PC-3 (cell line): Measurements from ENCODE around the gene USP21. TPM values are rescaled to one million over a fixed set of nuclear protein-coding genes. Genes with fewer than 3 reads are reported as not detected.

ENCODE experiments used
- ATAC-seq: fragments of 200-7000 bp; cut with Tn5 transposase; 2 replicates; pipeline ENCODE4 v1.9.1; 2020; ENCODE audit warnings: mild to moderate bottlenecking, moderate library complexity
- BruUV-seq: library from RNA; stranded (reverse); fragments of 400-500 nt; replicated peaks from 2 replicates; lab custom pipeline; 2021; lab: Mats Ljungman, UMichigan
- CTCF ChIA-PET: fragments of 300-600 bp; sonication (Branson Sonifier 250); formaldehyde crosslinking; loops from one replicate; lab custom pipeline; 2022; ENCODE audit warnings: antibody characterized with exemption; lab: Charles Lee
- POLR2A ChIA-PET: fragments of 300-600 bp; sonication (Branson Sonifier 250); formaldehyde crosslinking; loops from one replicate; lab custom pipeline; 2022; ENCODE audit warnings: antibody characterized with exemption; ENCODE audit not compliant: unreplicated experiment; lab: Charles Lee
- DNase-seq: peaks from one replicate; pipeline ENCODE4 v3.0.0-alpha.2; 2015
- H2AFZ ChIP-seq: fragments of 300-600 bp; sonication (generic); 2 replicates; pipeline ENCODE4 v1.6.0; 2016; ENCODE audit warnings: antibody characterized with exemption, low read length
- H3F3A ChIP-seq: fragments of 300-600 bp; sonication (generic); one replicate; pipeline ENCODE4 v1.6.0; 2017; ENCODE audit warnings: antibody characterized with exemption, low read length, control low read depth, mild to moderate bottlenecking; ENCODE audit not compliant: unreplicated experiment
- H3K27ac ChIP-seq: fragments of 300-600 bp; sonication (generic); 2 replicates; pipeline ENCODE4 v1.5.1; 2016; ENCODE audit warnings: mild to moderate bottlenecking, low read length
- H3K27me3 ChIP-seq: fragments of 300-600 bp; sonication (generic); 2 replicates; pipeline ENCODE4 v1.6.1; 2016; ENCODE audit warnings: low read length, mixed read lengths
- H3K36me3 ChIP-seq: fragments of 300-600 bp; sonication (generic); 2 replicates; pipeline ENCODE4 v1.6.1; 2016; ENCODE audit warnings: low read depth, mixed run types, low read length, mixed read lengths
- H3K4me1 ChIP-seq: fragments of 300-600 bp; sonication (generic); 2 replicates; pipeline ENCODE4 v1.5.1; 2016; ENCODE audit warnings: low read length; ENCODE audit not compliant: insufficient read depth
- H3K4me2 ChIP-seq: fragments of 300-600 bp; sonication (generic); 2 replicates; pipeline ENCODE4 v1.6.0; 2016; ENCODE audit warnings: low read length
- H3K4me3 ChIP-seq: fragments of 300-600 bp; sonication (generic); 2 replicates; pipeline ENCODE4 v1.5.1; 2016; ENCODE audit warnings: mild to moderate bottlenecking, low read length, mixed read lengths
- H3K79me2 ChIP-seq: fragments of 300-600 bp; sonication (generic); 2 replicates; pipeline ENCODE4 v1.6.1; 2017; ENCODE audit warnings: low read length, mixed read lengths
- H3K9ac ChIP-seq: fragments of 300-600 bp; sonication (generic); 2 replicates; pipeline ENCODE4 v1.6.0; 2016; ENCODE audit warnings: mild to moderate bottlenecking, low read length
- H3K9me2 ChIP-seq: fragments of 300-600 bp; sonication (generic); replicated peaks from 2 replicates; pipeline ENCODE4 v1.6.1; 2016; ENCODE audit warnings: mixed run types, low read length, mixed read lengths
- H3K9me3 ChIP-seq: fragments of 300-600 bp; sonication (generic); 2 replicates; pipeline ENCODE4 v1.6.1; 2016; ENCODE audit warnings: low read length, mixed read lengths
- H4K20me1 ChIP-seq: fragments of 300-600 bp; sonication (generic); 2 replicates; pipeline ENCODE4 v1.6.1; 2016; ENCODE audit warnings: low read length, mixed read lengths
- CTCF ChIP-seq: fragments of 300-600 bp; sonication (generic); conservative IDR thresholded peaks from 2 replicates; pipeline ENCODE4 v1.5.1; 2017; ENCODE audit warnings: antibody characterized with exemption, low read depth, mild to moderate bottlenecking, low read length
- EZH2 ChIP-seq: fragments of 300-600 bp; sonication (generic); IDR thresholded peaks from one replicate; pipeline ENCODE4 v1.6.1; 2017; ENCODE audit warnings: antibody characterized with exemption, mild to moderate bottlenecking, low read length; ENCODE audit not compliant: unreplicated experiment
- EZH2phosphoT487 ChIP-seq: fragments of 300-600 bp; sonication (generic); IDR thresholded peaks from 2 replicates; pipeline ENCODE4 v1.6.1; 2018; ENCODE audit warnings: mild to moderate bottlenecking, antibody characterized with exemption, low read length, borderline replicate concordance
- intact Hi-C: fragments of 100-400 bp; cut with micrococcal nuclease; formaldehyde crosslinking; loops from 2 replicates; pipeline ENCODE4 v1.9.0; 2023
- total RNA-seq: library from RNA; depleted of rRNA; stranded (reverse); fragments of >200 nt; gene quantifications from 2 replicates; pipeline ENCODE4 v1.2.3, GENCODE V29; 2014

The USP21 gene
- total RNA-seq, 1 experiment from 2014 or later: 20.6 TPM

- no TSS peak for BruUV-seq
- no peak overlapping the region for H3K4me2 ChIP-seq
- H3K27me3 ChIP-seq: no peaks in the 10 kb centered on the region
- no peak for DNase-seq
- no peaks in the 10 kb centered on the region for H3F3A ChIP-seq
- ChIA-PET CTCF (no interaction called here), POLR2A (no interaction called here)
- no peak for TF ChIP-seq CTCF
- TF ChIP-seq EZH2phosphoT487: no peak
- peaks cover 9% of the 10 kb centered on the region; the same call in 1 of the 2 replicates for H3K36me3 ChIP-seq
- no peak overlapping the region for H3K9ac ChIP-seq
- no peaks in the 10 kb centered on the region for H3K9me2 ChIP-seq
- H3K4me1 ChIP-seq: peaks cover 41% of the 10 kb centered on the region
- ATAC-seq: no peak
- H2AFZ ChIP-seq: no peak overlapping the region
- intact Hi-C loops: loop anchor here (2.0 kb wide), 1 partner anchor 39 kb away; the partner anchor contains the start of genes NIT1 and PFDN2
- no peaks in the 10 kb centered on the region for H3K9me3 ChIP-seq
- H3K79me2 ChIP-seq: peaks cover 42% of the 10 kb centered on the region
- H3K4me3 ChIP-seq: no peak overlapping the region
- H3K27ac ChIP-seq: no peak overlapping the region
- no peaks in the 10 kb centered on the region for H4K20me1 ChIP-seq
Observed at GRCh38 chr1:161157867-161158266, 1.4 kb upstream of the USP21 start.

GRCh38 chr1:161158316-161159010 is 837 bp upstream of the USP21 start:
- H3K9ac ChIP-seq: peak overlapping the region; percentile 96
- H3K4me1 ChIP-seq: peaks cover 37% of the 10 kb centered on the region
- no peaks in the 10 kb centered on the region for H4K20me1 ChIP-seq
- intact Hi-C loops: loop anchor here (2.0 kb wide), 1 partner anchor 40 kb away; the partner anchor contains the start of genes NIT1 and PFDN2
- POLR2A ChIA-PET: interaction anchor here (0.5 to 0.7 kb wide), 3 partner anchors 24 to 47 kb away, joined by 3 to 4 read pairs (median 3); no protein-coding TSS in a partner anchor
- H3K27ac ChIP-seq: peak overlapping the region; percentile 21
- no peaks in the 10 kb centered on the region for H3F3A ChIP-seq
- peaks cover 9% of the 10 kb centered on the region; the same call in 1 of the 2 replicates for H3K36me3 ChIP-seq
- CTCF ChIA-PET: no interaction called here
- H3K4me2 ChIP-seq: peak overlapping the region; percentile 86
- TF ChIP-seq EZH2: no peak
- TF ChIP-seq CTCF: no peak
- no peak for TF ChIP-seq EZH2phosphoT487
- H2AFZ ChIP-seq: peak overlapping the region; percentile 81; the same call in 1 of the 2 replicates
- H3K9me3 ChIP-seq: no peaks in the 10 kb centered on the region
- BruUV-seq: no TSS peak
- DNase-seq (peak; percentile 25), ATAC-seq (peak; percentile 0; the same call in 1 of the 2 replicates)
- no peaks in the 10 kb centered on the region for H3K27me3 ChIP-seq
- H3K79me2 ChIP-seq: peaks cover 42% of the 10 kb centered on the region
- no peaks in the 10 kb centered on the region for H3K9me2 ChIP-seq
- H3K4me3 ChIP-seq: peak overlapping the region; percentile 96

- Histone ChIP-seq H3K9me2 (no peaks in the 10 kb centered on the region), H3K9ac (peak overlapping the region; percentile 96), H2AFZ (peak overlapping the region; percentile 81), H3K9me3 (no peaks in the 10 kb centered on the region), H3K4me3 (peak overlapping the region; percentile 96), H3F3A (peaks cover 6% of the 10 kb centered on the region), H3K36me3 (peaks cover 14% of the 10 kb centered on the region; the same call in 1 of the 2 replicates), H3K4me1 (peaks cover 38% of the 10 kb centered on the region), H3K27ac (peak overlapping the region; percentile 39; the same call in 1 of the 2 replicates), H3K79me2 (peaks cover 34% of the 10 kb centered on the region), H3K27me3 (no peaks in the 10 kb centered on the region), H3K4me2 (peak overlapping the region; percentile 86), H4K20me1 (no peaks in the 10 kb centered on the region)
- ATAC-seq (no peak), DNase-seq (no peak)
- intact Hi-C loops: loop anchor here (2.0 kb wide), 1 partner anchor 41 kb away; the partner anchor contains the start of genes NIT1 and PFDN2
- no peak for TF ChIP-seq CTCF
- TF ChIP-seq EZH2phosphoT487: no peak
- TF ChIP-seq EZH2: no peak
- CTCF ChIA-PET: interaction anchor here (0.5 kb wide), 1 partner anchor 66 kb away, joined by 3 read pairs; the partner anchor contains the start of gene TOMM40L
- no TSS peak for BruUV-seq
- POLR2A ChIA-PET: no interaction called here
Observed at GRCh38 chr1:161159913-161160243, 578 bp downstream of the USP21 start.
